ENCODE data around the gene PITPNC1.

The PITPNC1 gene

GRCh38 chr17:67682196-67682595, 305.1 kb downstream of the PITPNC1 start:
- no peak overlapping the region for H2AFZ ChIP-seq (ENCODE audit: low read length)
- no peaks in the 10 kb centered on the region for H3F3A ChIP-seq (ENCODE audit: insufficient read depth, low read length)
- H3K9me2 ChIP-seq (ENCODE audit: low read depth, low read length): no peaks in the 10 kb centered on the region
- H3K79me2 ChIP-seq (ENCODE audit: insufficient read depth, low read length): no peaks in the 10 kb centered on the region
- H3K9ac ChIP-seq (ENCODE audit: low read length): no peak overlapping the region
- no peak overlapping the region for H3K27ac ChIP-seq (ENCODE audit: low read depth, low read length, poor library complexity, severe bottlenecking)
- TF ChIP-seq EZH2 (IDR thresholded peaks at IDR 0.05; ENCODE audit: borderline replicate concordance, low read length) (no peak), CTCF (IDR thresholded peaks at IDR 0.05; ENCODE audit: low read length) (no peak)
- no peak overlapping the region for H3K4me2 ChIP-seq (ENCODE audit: low read length)
- no peaks in the 10 kb centered on the region for H3K9me3 ChIP-seq (ENCODE audit: low read length)
- H3K4me1 ChIP-seq (ENCODE audit: insufficient read depth, low read length, severe bottlenecking): peaks cover 17% of the 10 kb centered on the region
- no peak overlapping the region for H3K4me3 ChIP-seq (ENCODE audit: low read depth, low read length, poor library complexity, severe bottlenecking)
- no peaks in the 10 kb centered on the region for H4K20me1 ChIP-seq (ENCODE audit: insufficient read depth, low read length)
- no peaks in the 10 kb centered on the region for H3K36me3 ChIP-seq (ENCODE audit: insufficient read depth, low read length)
- H3K27me3 ChIP-seq (ENCODE audit: insufficient read depth, low read length): no peaks in the 10 kb centered on the region

DNA sequence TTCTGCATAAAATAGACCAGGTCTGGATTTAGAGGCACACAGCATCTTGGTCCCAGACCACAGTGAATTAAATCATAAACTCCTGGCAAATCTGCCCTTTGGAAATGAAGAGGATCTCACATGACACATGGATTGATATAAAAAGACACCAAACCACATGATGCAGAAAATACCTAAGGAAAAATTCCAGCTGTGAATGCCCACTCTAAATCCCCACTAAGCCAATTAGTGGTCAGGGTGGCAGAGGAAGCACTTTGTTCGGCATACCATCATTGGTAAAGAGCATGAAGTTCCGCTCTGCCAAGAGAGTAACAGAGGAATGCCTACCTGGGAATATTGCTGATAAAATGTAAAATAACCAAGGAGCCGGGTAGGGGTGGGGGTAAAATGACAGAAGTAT, 308.3 kb downstream of the PITPNC1 start:
- TF ChIP-seq EZH2 (IDR thresholded peaks at IDR 0.05; ENCODE audit: borderline replicate concordance, low read length) (no peak), CTCF (IDR thresholded peaks at IDR 0.05; ENCODE audit: low read length) (no peak)
- Histone ChIP-seq H3K9me2 (ENCODE audit: low read depth, low read length) (no peaks in the 10 kb centered on the region), H3K4me2 (ENCODE audit: low read length) (no peak overlapping the region), H3K9me3 (ENCODE audit: low read length) (no peaks in the 10 kb centered on the region), H3K4me3 (ENCODE audit: low read depth, low read length, poor library complexity, severe bottlenecking) (no peak overlapping the region), H3K9ac (ENCODE audit: low read length) (no peak overlapping the region), H3F3A (ENCODE audit: insufficient read depth, low read length) (no peaks in the 10 kb centered on the region), H4K20me1 (ENCODE audit: insufficient read depth, low read length) (no peaks in the 10 kb centered on the region), H3K27ac (ENCODE audit: low read depth, low read length, poor library complexity, severe bottlenecking) (no peak overlapping the region), H3K36me3 (ENCODE audit: insufficient read depth, low read length) (no peaks in the 10 kb centered on the region), H3K27me3 (ENCODE audit: insufficient read depth, low read length) (no peaks in the 10 kb centered on the region), H3K79me2 (ENCODE audit: insufficient read depth, low read length) (no peaks in the 10 kb centered on the region), H2AFZ (ENCODE audit: low read length) (no peak overlapping the region), H3K4me1 (ENCODE audit: insufficient read depth, low read length, severe bottlenecking) (peaks cover 10% of the 10 kb centered on the region)

DNA sequence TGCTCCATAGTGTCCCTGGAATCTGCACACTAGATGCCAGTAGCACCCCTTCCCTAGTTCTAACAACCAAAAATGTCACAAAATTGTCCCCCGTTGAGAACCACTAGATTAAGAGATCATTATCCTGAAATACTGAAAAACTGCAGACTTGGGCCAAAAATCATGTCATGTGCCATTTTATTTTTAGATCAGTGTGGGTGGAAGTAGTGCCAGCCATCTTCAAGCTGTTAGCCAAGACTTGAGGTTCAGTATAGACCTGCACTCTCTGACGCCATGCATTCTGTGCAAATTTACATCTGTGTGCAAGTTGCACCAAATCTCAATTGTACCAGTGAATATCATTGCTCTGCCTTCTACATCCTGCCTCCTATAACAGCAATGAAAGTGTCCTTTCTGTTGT, 309.2 kb downstream of the PITPNC1 start:
- H3K27me3 ChIP-seq (ENCODE audit: insufficient read depth, low read length): no peaks in the 10 kb centered on the region
- no peaks in the 10 kb centered on the region for H3K9me2 ChIP-seq (ENCODE audit: low read depth, low read length)
- no peak overlapping the region for H3K4me2 ChIP-seq (ENCODE audit: low read length)
- H3K79me2 ChIP-seq (ENCODE audit: insufficient read depth, low read length): no peaks in the 10 kb centered on the region
- H3K36me3 ChIP-seq (ENCODE audit: insufficient read depth, low read length): no peaks in the 10 kb centered on the region
- H3K4me1 ChIP-seq (ENCODE audit: insufficient read depth, low read length, severe bottlenecking): peaks cover 1% of the 10 kb centered on the region
- H2AFZ ChIP-seq (ENCODE audit: low read length): no peak overlapping the region
- TF ChIP-seq CTCF (IDR thresholded peaks at IDR 0.05; ENCODE audit: low read length) (no peak), EZH2 (IDR thresholded peaks at IDR 0.05; ENCODE audit: borderline replicate concordance, low read length) (no peak)
- H4K20me1 ChIP-seq (ENCODE audit: insufficient read depth, low read length): no peaks in the 10 kb centered on the region
- no peak overlapping the region for H3K4me3 ChIP-seq (ENCODE audit: low read depth, low read length, poor library complexity, severe bottlenecking)
- H3K9me3 ChIP-seq (ENCODE audit: low read length): no peaks in the 10 kb centered on the region
- no peak overlapping the region for H3K9ac ChIP-seq (ENCODE audit: low read length)
- H3F3A ChIP-seq (ENCODE audit: insufficient read depth, low read length): no peaks in the 10 kb centered on the region
- H3K27ac ChIP-seq (ENCODE audit: low read depth, low read length, poor library complexity, severe bottlenecking): no peak overlapping the region

Data from OCI-LY1 (cell line).